ENCODE results near the gene PHF21B.

DNA sequence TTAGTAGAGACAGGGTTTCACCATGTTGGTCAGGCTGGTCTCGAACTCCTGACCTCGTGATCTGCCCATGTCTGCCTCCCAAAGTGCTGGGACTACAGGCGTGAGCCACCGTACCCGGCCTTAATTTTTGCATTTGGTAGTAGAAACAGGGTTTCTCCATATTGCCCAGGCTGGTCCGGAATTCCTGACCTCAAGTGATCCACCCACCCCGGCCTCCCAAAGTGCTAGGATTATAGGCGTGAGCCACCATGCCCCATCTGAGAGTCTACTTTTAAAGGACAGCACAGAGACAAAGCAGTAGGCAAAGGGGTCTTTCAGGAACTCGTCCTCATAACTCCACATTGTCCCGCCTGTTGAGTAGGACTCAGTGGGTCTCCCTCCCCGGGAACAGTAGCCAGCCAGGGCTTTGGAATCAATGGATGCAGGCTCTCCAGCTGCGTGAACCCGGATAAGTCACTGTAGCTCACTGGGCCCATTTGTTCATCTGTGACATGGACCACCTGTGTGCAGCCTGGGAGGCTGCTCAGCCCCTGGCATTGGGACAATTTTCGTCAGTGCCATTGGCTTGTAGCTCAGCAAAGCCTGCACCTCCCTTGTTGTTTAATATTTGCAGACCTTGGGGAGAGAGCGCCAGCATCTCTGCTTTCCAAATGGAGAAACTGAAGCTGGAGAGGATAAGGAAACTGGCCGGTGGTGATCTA is 171.3 kb downstream of the PHF21B start:
- TF ChIP-seq CTCF (IDR thresholded peaks at IDR 0.05) (no peak), POLR2AphosphoS5 (IDR thresholded peaks at IDR 0.05; ENCODE audit: low read depth, low read length) (no peak)
